Hepatic stellate cell (primary cell): ENCODE measurements around the gene GARS1.

Source experiments
- DNase-seq: peaks from one replicate; pipeline ENCODE4 v3.0.0; 2011; ENCODE audit warnings: low spot score

The GARS1 gene

DNA sequence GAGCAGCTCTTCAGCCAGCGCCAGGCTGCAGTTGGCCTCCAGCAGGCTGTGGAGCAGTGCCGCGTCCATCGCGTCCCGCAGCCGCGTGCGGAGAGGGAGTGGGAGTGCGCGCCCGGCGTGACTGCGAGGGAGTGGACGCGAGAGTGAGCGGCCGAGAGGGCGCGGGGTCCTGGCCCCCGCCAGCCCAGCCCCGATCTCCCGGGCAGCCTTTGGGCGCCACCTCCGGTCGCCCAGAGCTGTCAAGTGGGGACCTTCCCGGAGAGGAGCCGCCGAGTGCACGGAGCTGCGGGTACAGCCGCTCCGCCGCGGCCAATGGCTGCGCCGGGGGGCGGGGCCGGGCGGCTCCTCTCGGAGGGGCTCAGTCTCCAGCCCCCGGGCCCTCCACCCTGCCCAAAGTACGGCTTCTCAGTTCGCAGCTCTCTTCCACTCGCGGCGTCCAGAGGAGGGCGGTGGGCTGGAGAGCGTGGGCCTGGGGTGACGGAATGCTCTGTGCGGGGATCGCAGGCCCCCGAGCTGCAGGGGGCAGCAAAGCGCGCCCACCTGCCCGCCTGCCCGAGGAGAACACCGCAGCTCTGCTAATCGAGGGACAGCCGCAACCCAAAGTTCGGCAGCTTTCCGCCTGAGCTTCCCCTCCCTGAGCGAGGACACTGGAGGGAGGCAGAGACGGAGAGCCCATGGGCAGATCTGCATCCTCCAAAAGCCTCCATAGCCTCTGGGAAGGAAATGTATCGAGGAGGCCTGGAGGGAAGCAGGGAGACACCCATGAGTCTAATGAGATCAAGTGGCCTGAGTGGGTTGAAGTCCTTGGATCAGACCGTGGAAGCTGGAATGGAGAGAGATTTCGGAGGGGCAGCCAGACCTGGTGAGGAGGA, 87.8 kb downstream of the GARS1 start, which contains the start of gene CRHR2:
CRHR2 (minus strand) TSS at position 245 of the 872 bp plus-strand sequence; CDS start at position 69, 176 bp downstream.
- no peak for DNase-seq

- no peak for DNase-seq
Measured at GRCh38 chr7:30683306-30683705, 88.6 kb downstream of the GARS1 start.
